Left ventricle myocardium superior (tissue), 1 donor: ENCODE results near the gene CAMK2A. TPM values are rescaled to one million over a fixed set of nuclear protein-coding genes. Genes with fewer than 3 reads are reported as not detected.

Experiments
- ATAC-seq: fragments of 200-7000 bp; cut with Tn5 transposase; one replicate; pipeline ENCODE4 v1.9.1; 2020; ENCODE audit warnings: mild to moderate bottlenecking, moderate library complexity
- DNase-seq: peaks from one replicate; pipeline ENCODE4 v3.0.0-alpha.2; 2020
- intact Hi-C: fragments of 100-400 bp; cut with micrococcal nuclease; formaldehyde crosslinking; loops from one replicate; pipeline ENCODE4 v1.11.0; 2022
- total RNA-seq: library from RNA; stranded (reverse); fragmentation: NEBNext Ultra II Directional; extraction: Animal tissue kit (Norgen Biotek cat#: 25700); gene quantifications from one replicate; pipeline ENCODE4 v1.2.1, GENCODE V29; 2021
- donor health status: DM: no; HTN: yes; CAD: no; lungs with severe emphysema.

CAMK2A gene
- total RNA-seq, 1 donor from 2014 or later, result 16.6 TPM

GRCh38 chr5:150317048-150318003 is 27.8 kb upstream of the CAMK2A start:
- no peak for DNase-seq
- ATAC-seq, result no peak
- intact Hi-C loops, result no loop called here

- ATAC-seq, result no peak
- intact Hi-C loops, result no loop called here
- no peak for DNase-seq
Measured at GRCh38 chr5:150316320-150316719, 26.7 kb upstream of the CAMK2A start.

DNA sequence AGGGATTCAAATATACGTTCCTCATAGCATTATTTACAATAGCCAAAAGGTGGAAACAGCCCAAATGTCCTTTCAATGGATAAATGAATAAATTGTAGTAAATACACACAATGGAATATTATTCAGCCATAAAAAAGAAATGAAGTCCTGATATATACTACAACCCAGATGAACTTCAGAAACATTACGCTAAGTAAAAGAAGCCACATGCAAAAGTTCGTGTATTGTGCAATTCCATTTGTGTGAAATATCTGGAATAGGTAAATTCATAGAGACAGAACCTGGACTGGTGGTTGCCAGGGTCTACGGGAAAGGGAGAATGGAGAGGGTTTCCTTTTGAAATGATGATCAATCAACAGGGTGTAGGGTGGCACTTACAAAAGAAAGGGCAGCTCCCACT is 25.7 kb upstream of the CAMK2A start:
- ATAC-seq, result no peak
- intact Hi-C loops, result no loop called here
- no peak for DNase-seq

- ATAC-seq, result no peak
- intact Hi-C loops, result no loop called here
- DNase-seq, result no peak
Measured at GRCh38 chr5:150313921-150314716, 24.5 kb upstream of the CAMK2A start.

DNA sequence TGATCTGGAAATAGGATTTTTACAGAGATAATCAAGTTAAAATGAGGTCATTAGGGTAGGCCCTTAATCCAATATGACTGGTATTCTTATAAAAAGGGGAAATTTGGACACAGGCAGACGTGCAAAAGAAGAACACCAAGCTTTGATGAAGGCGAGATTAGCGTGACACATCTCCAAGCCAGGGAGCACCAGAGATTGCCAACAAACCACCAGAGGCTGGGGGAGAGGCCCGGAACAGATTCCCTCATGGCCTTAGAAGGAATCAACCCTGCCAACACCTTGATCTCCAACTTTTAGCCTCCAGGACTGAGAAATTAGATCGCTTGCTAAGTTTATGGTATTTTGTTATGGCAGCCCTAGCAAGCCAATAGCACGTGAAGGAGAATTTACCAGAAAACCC is 23.9 kb upstream of the CAMK2A start:
- intact Hi-C loops, result no loop called here
- DNase-seq (no peak), ATAC-seq (no peak)

DNA sequence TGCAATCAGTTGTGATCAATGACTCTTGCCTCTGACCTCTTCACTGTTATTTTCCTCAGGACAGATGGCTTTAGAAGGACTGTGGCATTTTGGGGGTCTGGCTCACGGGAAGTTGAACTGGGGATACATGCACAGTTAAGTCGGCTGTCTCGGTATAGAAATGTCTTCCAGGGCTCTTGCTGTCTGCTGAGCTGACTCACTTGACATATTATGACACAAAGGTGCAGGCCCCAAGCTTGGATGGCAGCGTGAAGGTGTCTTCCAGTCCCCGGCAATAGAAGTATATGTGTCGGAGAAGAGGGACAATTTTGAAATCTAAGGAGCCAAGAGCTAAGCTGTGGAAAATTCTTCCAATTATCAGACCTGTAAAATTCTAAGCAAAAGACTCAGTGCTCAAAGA is 22.9 kb upstream of the CAMK2A start:
- intact Hi-C loops, result no loop called here
- DNase-seq, result no peak

DNA sequence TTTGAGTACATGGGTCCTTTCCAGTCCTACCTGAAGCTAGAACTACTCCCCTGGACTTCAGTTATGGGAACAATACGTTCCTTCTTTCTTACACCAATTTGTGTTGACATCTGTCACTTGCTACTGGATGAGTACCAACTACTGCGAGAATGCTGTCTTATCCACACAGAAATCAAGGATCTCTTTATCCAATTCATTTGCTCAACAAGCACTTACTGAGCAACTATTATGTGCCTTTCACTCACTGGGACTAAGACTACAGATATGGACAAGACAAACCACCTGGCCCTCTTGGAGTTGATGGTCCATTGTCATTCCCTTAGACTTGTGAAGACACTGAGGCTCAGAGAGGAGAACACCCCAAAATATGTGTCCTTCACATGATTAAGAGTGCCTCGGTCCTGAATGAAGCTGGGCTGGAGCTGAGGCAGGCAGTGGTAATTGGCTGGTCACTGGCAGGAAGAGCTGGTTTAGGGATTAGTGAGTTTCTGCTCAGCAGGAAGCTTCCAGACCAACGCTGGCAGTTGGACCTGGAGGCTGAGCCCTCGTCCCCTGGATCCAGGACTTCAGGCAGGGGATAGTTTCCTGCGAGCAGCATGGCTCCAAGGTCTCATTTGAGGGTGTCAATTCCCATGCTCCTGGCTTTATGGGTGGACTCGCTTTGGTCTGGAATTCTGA is 21.6 kb upstream of the CAMK2A start:
- DNase-seq, result no peak
- intact Hi-C loops, result no loop called here

More for the DNA sequence above, 22.9 kb upstream of the CAMK2A start:
- no peak for ATAC-seq

DNA sequence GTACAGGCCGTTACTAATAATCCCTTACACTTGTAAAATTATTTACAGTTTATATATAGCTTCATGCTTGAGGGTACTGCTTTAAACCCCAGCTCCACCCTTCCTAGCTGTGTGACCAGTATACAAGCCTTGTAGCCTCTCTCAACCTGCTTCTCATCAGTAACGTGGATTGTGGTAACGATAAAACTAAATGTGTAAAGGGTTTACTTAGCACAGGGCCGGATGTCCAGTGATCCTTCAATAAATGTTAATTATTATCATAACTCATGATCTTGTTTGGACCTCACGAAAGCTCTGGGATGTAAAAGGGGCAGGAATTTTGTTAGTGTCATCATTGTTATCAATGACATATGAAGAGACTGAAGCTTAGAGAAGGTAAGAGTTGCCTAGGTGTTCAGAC is 20.7 kb upstream of the CAMK2A start:
- ATAC-seq (no peak), DNase-seq (no peak)
- intact Hi-C loops, result no loop called here

More for the DNA sequence above, 21.6 kb upstream of the CAMK2A start:
- no peak for ATAC-seq

DNA sequence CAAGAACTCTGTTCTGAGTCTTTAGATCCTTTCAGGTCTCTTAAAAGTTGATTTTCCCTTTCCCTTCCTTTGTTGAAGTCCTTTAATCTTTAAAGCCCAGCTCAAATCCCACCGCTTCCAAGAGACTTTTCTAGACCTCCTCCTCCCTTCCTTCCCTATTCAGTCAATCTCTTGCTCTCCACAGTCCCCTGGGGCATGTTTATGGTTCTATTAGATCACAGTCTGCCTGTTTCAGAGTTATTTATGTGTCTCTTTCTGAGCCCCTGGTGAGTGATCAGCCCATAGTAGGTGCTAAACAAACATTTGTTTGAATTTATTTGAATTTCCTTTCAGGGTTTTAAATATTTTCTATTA is 20.3 kb upstream of the CAMK2A start:
- intact Hi-C loops, result no loop called here
- ATAC-seq (no peak), DNase-seq (no peak)

DNA sequence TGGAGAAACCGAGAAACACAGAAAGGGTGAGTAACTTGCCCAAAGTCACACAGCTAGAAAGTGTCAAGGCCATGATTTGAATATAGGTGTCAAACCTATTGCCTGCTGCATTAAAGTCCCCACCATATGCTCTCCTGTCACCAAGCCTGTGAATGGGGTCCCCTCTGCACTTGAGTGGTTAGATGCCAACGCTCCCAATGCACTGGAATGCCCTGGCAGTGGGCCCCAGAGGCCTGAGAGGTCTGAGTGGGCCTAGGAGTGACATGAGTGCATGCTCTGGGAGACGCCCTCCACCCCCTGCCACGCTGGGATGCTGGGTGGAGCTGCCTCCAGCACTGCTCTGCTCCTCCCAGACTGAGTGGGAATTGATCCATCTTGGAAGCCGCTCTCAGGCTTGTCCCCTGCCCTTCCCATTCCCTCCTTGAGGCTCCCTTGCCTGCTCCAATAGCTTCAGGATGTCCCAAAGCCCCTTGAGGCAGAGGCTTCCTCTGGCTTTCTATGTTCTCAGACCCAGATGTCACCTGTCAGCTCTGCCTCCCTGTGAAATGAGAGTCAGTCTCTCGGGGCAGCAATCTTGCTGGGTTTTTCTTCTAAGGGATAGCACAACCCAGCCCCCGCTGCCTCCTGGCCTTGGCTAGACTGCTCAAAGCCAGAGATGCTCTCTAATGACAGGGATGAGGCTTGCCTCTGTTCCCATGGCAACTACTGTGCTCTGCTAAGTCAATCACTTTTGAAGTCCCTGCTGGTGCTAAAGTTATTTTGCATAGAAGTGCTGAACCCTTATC is 19.7 kb upstream of the CAMK2A start:
- intact Hi-C loops, result no loop called here
- ATAC-seq (peak; percentile 19), DNase-seq (no peak)

GRCh38 chr5:150307617-150308426 is 18.2 kb upstream of the CAMK2A start:
- intact Hi-C loops, result no loop called here
- DNase-seq (no peak), ATAC-seq (no peak)

DNA sequence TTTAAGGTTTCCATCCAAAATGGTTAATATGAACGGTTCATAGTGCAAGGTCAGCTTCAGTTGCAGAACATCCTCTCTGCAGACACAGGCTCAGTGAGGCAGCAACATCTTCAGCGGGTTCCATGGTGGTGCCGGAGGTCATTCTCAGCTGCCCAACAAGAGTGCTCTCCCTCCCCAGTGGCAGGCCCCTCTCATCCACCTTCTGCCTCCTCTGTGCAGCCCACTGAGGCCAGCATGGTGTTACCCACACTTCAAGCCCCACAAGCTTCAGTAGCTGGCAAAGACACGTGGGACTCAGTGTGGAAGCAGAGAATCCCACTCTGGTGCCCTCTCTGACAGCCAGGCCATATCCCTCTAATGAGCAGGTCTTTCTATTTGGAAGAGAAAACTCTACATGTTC is 17.2 kb upstream of the CAMK2A start:
- no peak for DNase-seq
- intact Hi-C loops, result no loop called here
- ATAC-seq, result no peak

GRCh38 chr5:150305557-150305956 is 16.0 kb upstream of the CAMK2A start:
- ATAC-seq (no peak), DNase-seq (no peak)
- intact Hi-C loops, result no loop called here

DNA sequence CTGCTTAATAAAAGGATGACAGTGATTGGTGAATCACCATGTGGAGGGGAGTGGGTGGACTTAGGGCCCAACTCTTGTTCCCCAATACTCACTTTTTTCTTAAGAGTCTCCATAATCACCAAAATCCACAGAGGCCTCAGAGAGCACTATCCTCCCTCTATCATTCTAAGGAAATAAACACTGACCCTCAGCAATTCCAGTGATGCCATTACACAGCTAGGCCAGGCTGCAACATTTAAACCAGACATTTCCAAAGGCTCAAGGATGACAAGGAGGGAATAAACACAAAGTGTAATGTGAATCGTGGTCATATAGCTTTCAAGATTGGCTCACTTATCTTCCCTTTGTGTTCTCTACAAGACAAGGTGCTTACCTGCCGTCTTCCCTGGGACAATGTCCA is 15.5 kb upstream of the CAMK2A start:
- DNase-seq (no peak), ATAC-seq (no peak)
- intact Hi-C loops, result no loop called here

GRCh38 chr5:150304481-150305081 is 15.0 kb upstream of the CAMK2A start:
- no peak for ATAC-seq
- intact Hi-C loops, result no loop called here
- no peak for DNase-seq

DNA sequence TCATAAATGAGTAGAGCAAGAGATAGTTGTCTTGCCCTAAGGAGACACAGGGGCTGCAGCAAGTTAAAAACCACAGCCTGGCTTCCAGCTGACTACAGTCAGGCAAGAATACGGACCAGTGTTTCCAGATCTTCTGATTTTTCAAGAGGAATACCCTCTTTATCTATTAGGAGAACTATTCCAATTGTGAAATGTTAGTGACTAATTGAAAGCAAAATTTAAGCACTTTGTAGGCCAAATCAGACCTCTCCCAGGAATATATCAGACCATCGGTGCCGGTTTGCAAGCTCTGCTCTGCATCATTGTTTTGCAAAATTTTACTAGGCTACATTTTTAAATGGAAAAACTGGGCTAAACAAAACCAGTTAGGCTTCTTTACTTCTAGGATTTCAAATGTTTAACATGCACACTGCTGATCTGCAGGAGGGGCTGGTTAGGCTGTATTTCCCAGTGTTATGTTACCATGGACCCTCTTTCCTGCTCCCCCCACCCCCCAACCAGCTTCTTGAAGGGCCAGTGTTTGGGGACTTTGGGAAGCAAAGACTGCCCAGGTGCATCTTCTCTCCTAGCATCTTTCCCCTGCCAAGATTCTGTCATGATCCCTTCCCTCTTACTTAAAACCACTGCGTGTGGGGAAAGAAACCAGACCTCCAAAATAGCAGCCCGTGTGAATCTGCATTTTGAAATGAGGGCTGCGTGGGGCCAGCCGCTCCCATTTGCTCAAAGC is 14.2 kb upstream of the CAMK2A start:
- intact Hi-C loops, result no loop called here
- DNase-seq, result no peak
- ATAC-seq, result peak; percentile 20

- intact Hi-C loops, result no loop called here
- no peak for DNase-seq
- ATAC-seq, result no peak
Measured at GRCh38 chr5:150303070-150303615, 13.6 kb upstream of the CAMK2A start.
